Dendritic cell treated with granulocyte-macrophage colony-stimulating factor and Interleukin-4, amounts not matched to agents 40 ng/mL and 50 ng/mL, for 4 days (primary cell): Measurements from ENCODE around the gene KDM5B.

Experiments
- H3K27ac Mint-ChIP-seq: one replicate; pipeline ENCODE4 v1.8.0; 2022; ENCODE audit warnings: mild to moderate bottlenecking, mixed read lengths
- H3K27me3 Mint-ChIP-seq: one replicate; pipeline ENCODE4 v1.8.0; 2022; ENCODE audit warnings: mild to moderate bottlenecking, mixed read lengths
- H3K36me3 Mint-ChIP-seq: one replicate; pipeline ENCODE4 v1.8.0; 2022; ENCODE audit warnings: low read depth, mixed read lengths
- H3K4me1 Mint-ChIP-seq: one replicate; pipeline ENCODE4 v1.8.0; 2022; ENCODE audit warnings: low read depth, mixed read lengths
- H3K4me3 Mint-ChIP-seq: one replicate; pipeline ENCODE4 v1.8.0; 2022; ENCODE audit warnings: mild to moderate bottlenecking, moderate library complexity, mixed read lengths
- H3K9me3 Mint-ChIP-seq: one replicate; pipeline ENCODE4 v1.8.0; 2022; ENCODE audit warnings: mixed read lengths
- intact Hi-C: fragments of 100-400 bp; cut with micrococcal nuclease; formaldehyde crosslinking; loops from one replicate; pipeline ENCODE4 v1.15.0; 2022

The KDM5B gene

DNA sequence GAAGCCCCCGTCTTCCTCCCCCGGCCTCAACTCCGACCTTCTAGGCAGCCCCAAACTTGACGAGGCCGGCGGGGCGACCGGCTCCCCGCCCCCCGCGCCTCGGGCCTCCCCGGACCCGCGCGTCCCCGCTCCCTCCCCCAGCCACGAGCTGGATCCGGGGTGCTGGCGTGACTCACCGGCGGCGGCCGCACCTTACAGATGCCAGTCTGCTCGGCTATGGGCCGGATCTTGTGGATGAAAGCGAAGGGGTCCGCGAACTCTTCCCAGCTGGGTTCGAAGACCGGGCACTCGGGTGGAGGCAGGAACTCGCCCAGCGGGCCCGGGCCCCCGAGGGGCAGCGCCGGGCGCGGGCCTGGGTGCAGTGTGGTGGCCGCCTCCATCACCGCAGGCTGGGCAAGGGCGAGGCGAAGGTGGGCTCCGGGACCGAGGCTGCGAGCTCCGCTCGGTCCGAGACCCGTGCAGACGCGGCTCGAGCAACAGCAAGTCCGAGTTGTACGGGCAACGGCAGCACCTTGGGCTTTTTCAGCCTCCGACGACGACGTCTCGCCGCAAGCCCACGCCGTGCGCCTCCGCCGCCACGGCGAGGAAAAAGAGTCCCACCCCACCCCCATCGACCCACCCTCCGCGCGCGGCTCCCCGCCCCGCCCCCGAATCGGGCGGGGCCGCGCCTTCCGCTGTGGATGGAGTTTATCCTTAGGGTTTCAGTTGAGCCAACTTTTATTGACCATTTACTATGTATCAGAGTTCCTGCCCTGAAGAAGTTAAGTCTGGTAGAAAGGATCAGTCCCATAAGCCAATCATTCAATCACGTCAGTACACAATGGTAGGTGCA is at the start of gene KDM5B:
Gene KDM5B (minus strand): TSS at position 496 of the 832 bp plus-strand sequence. CDS start 116 bp downstream, at position 380.
- H3K4me1 Mint-ChIP-seq: peaks cover 46% of the 10 kb centered on the region
- H3K36me3 Mint-ChIP-seq: peaks cover 6% of the 10 kb centered on the region
- intact Hi-C loops: no loop called here
- no peaks in the 10 kb centered on the region for H3K9me3 Mint-ChIP-seq
- peak within 1 kb of the TSS; percentile 83 for H3K4me3 Mint-ChIP-seq
- peaks cover 19% of the 10 kb centered on the region for H3K27me3 Mint-ChIP-seq
- H3K27ac Mint-ChIP-seq: peak within 1 kb of the TSS; percentile 79

DNA sequence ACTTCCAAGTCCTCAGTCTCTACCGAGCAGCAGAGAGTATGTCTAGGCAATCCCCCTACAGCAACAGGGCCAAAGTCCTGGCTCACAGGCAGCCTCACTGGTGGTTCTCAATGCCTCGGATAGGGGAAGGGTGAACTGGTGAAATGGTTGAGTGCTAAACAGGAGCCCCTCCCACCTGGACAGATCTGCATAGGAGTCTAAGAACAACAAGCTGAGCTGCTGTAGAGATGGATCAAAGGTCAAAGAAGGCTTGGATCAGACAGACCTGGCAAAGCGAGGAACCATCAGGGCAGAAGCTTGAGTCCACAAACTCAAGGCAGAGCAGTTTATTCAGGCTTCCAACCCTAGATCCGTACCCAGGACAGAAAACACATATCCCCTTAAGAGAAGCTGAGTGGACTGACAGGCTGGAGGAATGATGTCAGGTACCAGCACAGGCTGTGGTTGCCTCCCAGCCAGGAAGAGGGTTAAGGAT is 49.0 kb upstream of the KDM5B start:
- intact Hi-C loops: no loop called here
- Mint-ChIP-seq H3K4me1 (peaks cover 50% of the 10 kb centered on the region), H3K27ac (no peak overlapping the region), H3K4me3 (no peak overlapping the region), H3K9me3 (no peaks in the 10 kb centered on the region), H3K36me3 (no peaks in the 10 kb centered on the region), H3K27me3 (peaks cover 29% of the 10 kb centered on the region)

DNA sequence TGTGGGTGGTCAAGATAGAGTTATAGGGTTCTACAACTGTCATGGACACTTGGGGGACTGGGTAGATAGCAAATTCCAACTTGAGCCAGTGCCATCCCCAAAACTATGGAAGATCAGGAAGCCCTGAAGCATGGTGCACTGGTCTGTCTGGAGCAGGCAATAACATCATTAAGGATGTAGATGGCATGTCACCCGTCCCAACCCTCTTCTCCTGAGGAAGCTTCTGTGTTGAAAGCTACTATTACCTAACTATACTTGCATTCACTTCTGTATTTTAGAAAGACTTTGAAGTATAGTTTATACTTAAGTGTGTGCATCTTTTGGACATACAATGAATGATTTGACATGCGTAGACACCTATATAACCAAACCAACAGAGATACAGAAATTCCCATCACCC is 47.8 kb upstream of the KDM5B start:
- Mint-ChIP-seq H3K9me3 (no peaks in the 10 kb centered on the region), H3K27ac (no peak overlapping the region), H3K36me3 (no peaks in the 10 kb centered on the region), H3K4me3 (no peak overlapping the region), H3K4me1 (peaks cover 39% of the 10 kb centered on the region), H3K27me3 (peaks cover 19% of the 10 kb centered on the region)
- intact Hi-C loops: no loop called here

DNA sequence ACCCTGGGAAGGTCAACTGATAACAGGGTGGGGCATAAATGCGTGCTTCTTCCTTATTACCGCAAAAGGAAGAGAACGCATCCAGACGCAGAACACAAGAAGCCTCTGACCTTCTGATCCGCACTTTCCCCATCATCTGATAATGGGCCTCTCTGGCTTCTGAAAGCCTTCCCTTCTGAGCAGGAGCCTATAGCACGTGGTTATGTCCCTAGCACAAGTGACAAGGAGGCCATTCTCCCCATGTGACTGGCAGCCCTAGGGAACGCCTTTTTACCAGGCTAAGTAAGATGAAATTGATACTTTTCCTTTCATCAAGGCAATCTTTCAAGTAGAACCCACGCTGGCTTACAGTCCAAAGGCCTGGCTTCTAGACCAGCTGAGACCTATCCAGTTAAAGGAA is 46.6 kb upstream of the KDM5B start:
- intact Hi-C loops: loop anchor here (5.0 kb wide), 1 partner anchor 102 kb away; no protein-coding TSS in a partner anchor
- Mint-ChIP-seq H3K27ac (no peak overlapping the region), H3K4me1 (peaks cover 33% of the 10 kb centered on the region), H3K36me3 (no peaks in the 10 kb centered on the region), H3K4me3 (no peak overlapping the region), H3K27me3 (peaks cover 7% of the 10 kb centered on the region), H3K9me3 (no peaks in the 10 kb centered on the region)

DNA sequence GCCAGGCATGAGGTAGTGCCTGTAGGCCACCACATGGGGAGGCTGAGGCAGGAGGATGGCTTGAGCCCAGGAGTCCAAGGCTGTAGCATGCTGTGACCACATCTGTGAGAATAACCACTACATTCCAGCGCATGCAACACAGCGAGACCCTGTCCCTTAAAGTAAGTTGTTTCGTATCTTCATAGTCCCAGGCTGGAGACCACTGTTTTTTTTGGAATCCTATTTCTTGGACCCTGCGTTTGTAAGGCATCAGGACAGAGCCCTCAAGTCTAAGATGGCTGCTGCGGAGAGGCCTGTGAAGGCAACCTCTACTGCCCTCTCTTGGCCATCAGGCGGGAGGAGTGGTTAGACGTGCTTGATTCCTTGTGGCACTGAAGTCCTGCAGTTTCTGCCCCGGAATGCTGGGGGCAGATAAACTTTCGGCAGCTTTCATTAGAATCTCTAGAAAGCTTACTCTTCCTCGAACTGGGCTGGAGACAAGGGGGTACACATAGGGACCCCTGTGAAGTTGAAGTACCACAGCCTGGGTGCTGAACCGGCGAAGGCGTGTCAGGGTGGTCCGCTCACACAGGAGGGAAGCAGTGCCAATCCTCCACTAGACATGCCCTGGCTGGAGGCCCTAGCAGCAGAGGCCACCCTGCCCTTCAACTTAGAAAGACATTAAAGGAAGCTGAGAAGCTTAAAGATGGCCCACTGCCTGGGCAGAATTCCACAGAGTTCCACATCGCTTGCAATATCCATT is 44.1 kb upstream of the KDM5B start:
- H3K27ac Mint-ChIP-seq: no peak overlapping the region
- peaks cover 19% of the 10 kb centered on the region for H3K4me1 Mint-ChIP-seq
- no peaks in the 10 kb centered on the region for H3K36me3 Mint-ChIP-seq
- H3K4me3 Mint-ChIP-seq: no peak overlapping the region
- H3K27me3 Mint-ChIP-seq: no peaks in the 10 kb centered on the region
- no peaks in the 10 kb centered on the region for H3K9me3 Mint-ChIP-seq
- intact Hi-C loops: loop anchor here (5.0 kb wide), 1 partner anchor 100 kb away; no protein-coding TSS in a partner anchor

DNA sequence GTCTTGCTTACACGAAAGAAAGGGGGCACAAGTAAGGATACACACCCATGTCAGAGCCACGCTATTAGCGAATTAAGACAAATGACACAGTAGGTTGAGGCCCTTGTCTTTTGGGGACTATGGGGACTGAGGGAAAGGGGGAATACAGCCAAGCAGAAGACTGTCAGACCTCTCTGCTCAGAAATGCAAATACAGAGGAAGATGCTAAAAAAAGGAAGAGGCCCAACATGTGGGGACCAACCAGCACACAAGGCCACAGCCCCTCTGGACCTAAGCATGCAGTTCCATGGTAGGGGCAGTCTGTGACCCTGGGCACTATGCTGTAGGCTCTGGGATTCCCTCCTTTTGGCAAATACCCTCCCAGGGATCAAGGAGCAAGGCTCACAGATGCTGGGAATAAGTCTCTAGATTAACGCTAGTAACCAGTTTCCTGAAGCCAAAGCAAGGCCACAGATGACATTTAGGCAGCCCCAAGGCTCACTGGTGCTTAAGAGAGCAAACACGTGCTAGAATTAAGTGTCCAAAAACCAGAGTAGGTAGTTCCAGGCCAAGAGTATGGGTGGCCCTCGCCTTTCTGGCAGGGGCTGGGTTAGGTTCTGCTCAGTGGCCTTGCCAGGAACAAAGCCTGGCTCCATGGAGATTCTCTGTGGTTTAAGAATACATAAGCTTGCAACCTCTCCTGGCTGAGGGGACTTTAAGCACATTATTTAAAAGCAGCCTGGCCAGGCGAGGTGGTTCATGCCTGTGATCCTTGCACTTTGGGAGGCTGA is 42.6 kb upstream of the KDM5B start:
- Mint-ChIP-seq H3K27ac (no peak overlapping the region), H3K9me3 (no peaks in the 10 kb centered on the region), H3K4me1 (peaks cover 11% of the 10 kb centered on the region), H3K4me3 (no peak overlapping the region), H3K27me3 (no peaks in the 10 kb centered on the region), H3K36me3 (no peaks in the 10 kb centered on the region)
- intact Hi-C loops: loop anchor here (5.0 kb wide), 1 partner anchor 98 kb away; no protein-coding TSS in a partner anchor

DNA sequence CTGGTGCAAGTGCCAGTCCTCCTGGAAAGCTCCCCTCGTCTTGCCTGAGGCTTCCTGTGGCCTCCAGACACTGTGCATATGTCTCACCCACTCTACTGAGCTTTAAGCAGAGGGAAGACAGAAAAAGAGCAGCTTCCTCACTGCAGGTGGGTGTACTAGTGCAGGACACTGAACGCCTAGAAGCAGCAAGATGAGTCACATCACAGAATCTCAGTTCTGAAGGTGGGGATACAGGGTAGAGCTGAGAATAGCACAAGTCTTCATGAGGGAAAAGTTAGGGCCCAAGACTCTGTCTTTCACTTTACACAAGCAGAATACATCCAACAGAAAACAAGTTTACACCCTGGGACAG is 39.9 kb upstream of the KDM5B start:
- peaks cover 6% of the 10 kb centered on the region for H3K4me1 Mint-ChIP-seq
- H3K4me3 Mint-ChIP-seq: no peak overlapping the region
- H3K27ac Mint-ChIP-seq: no peak overlapping the region
- intact Hi-C loops: no loop called here
- H3K36me3 Mint-ChIP-seq: no peaks in the 10 kb centered on the region
- no peaks in the 10 kb centered on the region for H3K9me3 Mint-ChIP-seq
- peaks cover 5% of the 10 kb centered on the region for H3K27me3 Mint-ChIP-seq

GRCh38 chr1:202844935-202845334 is 36.7 kb upstream of the KDM5B start:
- Mint-ChIP-seq H3K9me3 (no peaks in the 10 kb centered on the region), H3K27ac (no peak overlapping the region), H3K36me3 (no peaks in the 10 kb centered on the region), H3K4me3 (no peak overlapping the region), H3K27me3 (peaks cover 5% of the 10 kb centered on the region), H3K4me1 (peaks cover 6% of the 10 kb centered on the region)
- intact Hi-C loops: no loop called here

DNA sequence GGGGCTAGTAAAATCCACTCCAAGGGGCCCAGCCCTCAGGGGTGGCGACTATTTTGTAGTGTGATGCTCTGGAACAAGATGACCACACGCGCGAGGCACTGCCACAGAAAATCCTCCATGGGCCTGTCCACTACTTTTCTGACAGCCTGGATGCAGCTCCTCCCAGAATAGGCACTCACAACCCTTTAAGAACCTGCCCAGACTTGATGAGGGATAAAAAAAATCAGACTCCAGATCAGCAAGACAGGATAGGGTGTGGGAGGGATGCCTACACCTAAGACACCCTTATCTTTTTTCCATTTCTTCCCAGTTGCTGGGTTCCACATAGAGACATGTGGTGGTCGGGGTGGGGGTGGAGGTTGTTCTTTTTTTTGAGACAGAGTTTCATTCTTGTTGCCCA is 36.0 kb upstream of the KDM5B start:
- Mint-ChIP-seq H3K27ac (no peak overlapping the region), H3K4me3 (no peak overlapping the region), H3K27me3 (peaks cover 5% of the 10 kb centered on the region), H3K9me3 (no peaks in the 10 kb centered on the region), H3K36me3 (no peaks in the 10 kb centered on the region), H3K4me1 (peaks cover 6% of the 10 kb centered on the region)
- intact Hi-C loops: no loop called here

DNA sequence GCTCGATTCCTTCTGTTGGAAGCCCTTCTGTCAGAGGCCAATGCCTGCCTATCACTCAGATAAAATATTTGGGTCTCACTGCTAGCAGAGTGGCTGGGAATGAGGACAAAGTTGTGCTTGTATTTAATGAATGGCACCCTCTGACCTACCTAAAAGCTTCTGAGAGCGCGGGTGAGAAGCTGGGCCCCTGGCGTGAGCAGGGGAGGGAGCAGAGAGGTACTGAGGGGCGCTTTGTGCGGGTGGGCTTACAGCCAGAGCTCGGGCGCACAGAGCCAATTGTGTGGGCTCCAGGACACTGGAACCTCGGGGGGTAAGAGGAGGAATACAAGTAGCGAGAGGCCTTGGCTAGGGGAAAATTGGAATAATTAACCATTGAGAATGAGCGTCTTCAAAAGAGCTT is 34.9 kb upstream of the KDM5B start:
- Mint-ChIP-seq H3K4me1 (peaks cover 7% of the 10 kb centered on the region), H3K27me3 (peaks cover 5% of the 10 kb centered on the region), H3K27ac (no peak overlapping the region), H3K36me3 (no peaks in the 10 kb centered on the region), H3K4me3 (no peak overlapping the region), H3K9me3 (no peaks in the 10 kb centered on the region)
- intact Hi-C loops: no loop called here

GRCh38 chr1:202837746-202838262 is 29.6 kb upstream of the KDM5B start:
- no peaks in the 10 kb centered on the region for H3K36me3 Mint-ChIP-seq
- intact Hi-C loops: no loop called here
- H3K9me3 Mint-ChIP-seq: no peaks in the 10 kb centered on the region
- H3K27ac Mint-ChIP-seq: no peak overlapping the region
- no peak overlapping the region for H3K4me3 Mint-ChIP-seq
- peaks cover 31% of the 10 kb centered on the region for H3K4me1 Mint-ChIP-seq
- peaks cover 10% of the 10 kb centered on the region for H3K27me3 Mint-ChIP-seq

GRCh38 chr1:202836623-202837403 is 28.6 kb upstream of the KDM5B start:
- intact Hi-C loops: no loop called here
- Mint-ChIP-seq H3K27me3 (peaks cover 10% of the 10 kb centered on the region), H3K27ac (no peak overlapping the region), H3K4me3 (no peak overlapping the region), H3K36me3 (no peaks in the 10 kb centered on the region), H3K4me1 (peaks cover 31% of the 10 kb centered on the region), H3K9me3 (no peaks in the 10 kb centered on the region)

- H3K27me3 Mint-ChIP-seq: peaks cover 10% of the 10 kb centered on the region
- H3K9me3 Mint-ChIP-seq: no peaks in the 10 kb centered on the region
- H3K36me3 Mint-ChIP-seq: no peaks in the 10 kb centered on the region
- H3K27ac Mint-ChIP-seq: no peak overlapping the region
- intact Hi-C loops: no loop called here
- no peak overlapping the region for H3K4me3 Mint-ChIP-seq
- H3K4me1 Mint-ChIP-seq: peaks cover 31% of the 10 kb centered on the region
Observed at GRCh38 chr1:202835548-202836072, 27.4 kb upstream of the KDM5B start.
